ENCODE measurements around the gene PPA1. TPM values are rescaled to one million over a fixed set of nuclear protein-coding genes. Genes with fewer than 3 reads are reported as not detected.
"Not testable (repeated sequence)": the region's sequence is repeated elsewhere in the genome, so short reads cannot be mapped to it uniquely, and the experiment has no call there.

Gene PPA1
- total RNA-seq, 1 donor from 2014 or later = 405 TPM

DNA sequence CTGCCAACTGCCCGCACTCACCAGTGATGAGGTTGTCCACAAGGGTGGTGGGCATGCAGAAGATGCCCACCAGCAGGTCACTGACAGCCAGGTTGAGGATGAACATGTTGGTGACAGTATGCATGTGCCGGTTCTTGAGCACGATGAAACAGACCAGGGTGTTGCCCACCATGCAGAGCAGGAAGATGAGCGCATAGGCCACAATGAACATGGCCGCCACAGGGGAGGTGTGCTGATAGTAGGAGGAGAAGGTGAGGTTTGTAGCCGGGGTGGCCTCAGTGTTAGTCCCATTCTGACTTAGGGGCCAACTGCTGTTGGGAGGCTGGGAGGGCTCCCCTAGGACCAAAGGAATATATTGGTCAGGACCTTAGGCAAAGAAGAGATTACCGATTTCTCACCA lies 32.8 kb upstream of the PPA1 start:
- Mint-ChIP-seq H3K36me3 (ENCODE audit: low read depth) (no peaks in the 10 kb centered on the region), H3K27me3 (ENCODE audit: low read depth) (peaks cover 15% of the 10 kb centered on the region), H3K4me3 (ENCODE audit: low read depth) (no peak overlapping the region), H3K9me3 (peaks cover 12% of the 10 kb centered on the region), H3K27ac (no peak overlapping the region), H3K4me1 (ENCODE audit: low read depth) (peaks cover 6% of the 10 kb centered on the region)
- no peak for DNase-seq (ENCODE audit: low spot score)
- intact Hi-C loops (cut with micrococcal nuclease) = no loop called here

DNA sequence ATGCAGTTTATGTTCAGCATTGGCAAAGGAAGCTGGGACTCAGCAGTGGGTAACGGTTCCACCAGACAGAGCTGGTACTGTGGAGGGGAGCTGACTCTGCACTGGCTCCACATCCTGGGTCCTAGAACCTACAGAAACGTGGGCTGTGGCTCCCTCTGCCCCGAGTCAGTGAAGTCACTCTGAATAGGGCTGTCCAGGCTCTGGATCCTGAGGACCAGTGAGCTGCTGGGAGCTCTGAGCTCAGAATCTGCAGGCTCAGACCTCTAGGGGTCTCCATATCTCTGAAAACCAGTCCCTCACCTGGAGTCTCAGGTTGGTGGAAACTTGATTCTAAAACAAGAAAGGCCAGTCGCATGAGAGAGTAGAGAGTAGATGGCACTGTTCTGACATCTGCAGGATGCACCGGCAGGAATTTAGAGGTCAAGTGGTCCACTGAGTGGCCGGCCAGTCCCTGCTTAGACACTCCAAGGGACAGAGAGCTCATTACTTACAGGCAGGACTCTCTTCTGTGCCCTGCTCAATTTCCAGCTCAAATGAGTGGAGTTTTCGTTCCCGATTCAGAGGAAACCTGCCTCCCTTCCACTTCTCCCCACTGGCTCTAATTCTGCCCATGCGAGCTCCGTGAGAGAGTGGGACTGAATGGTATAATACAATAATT lies 31.9 kb upstream of the PPA1 start:
- DNase-seq (ENCODE audit: low spot score) = no peak
- intact Hi-C loops (cut with micrococcal nuclease) = no loop called here
- H3K27ac Mint-ChIP-seq = no peak overlapping the region
- no peak overlapping the region for H3K4me3 Mint-ChIP-seq (ENCODE audit: low read depth)
- peaks cover 16% of the 10 kb centered on the region for H3K9me3 Mint-ChIP-seq
- peaks cover 15% of the 10 kb centered on the region for H3K27me3 Mint-ChIP-seq (ENCODE audit: low read depth)
- H3K4me1 Mint-ChIP-seq (ENCODE audit: low read depth) = peaks cover 6% of the 10 kb centered on the region
- no peaks in the 10 kb centered on the region for H3K36me3 Mint-ChIP-seq (ENCODE audit: low read depth)

DNA sequence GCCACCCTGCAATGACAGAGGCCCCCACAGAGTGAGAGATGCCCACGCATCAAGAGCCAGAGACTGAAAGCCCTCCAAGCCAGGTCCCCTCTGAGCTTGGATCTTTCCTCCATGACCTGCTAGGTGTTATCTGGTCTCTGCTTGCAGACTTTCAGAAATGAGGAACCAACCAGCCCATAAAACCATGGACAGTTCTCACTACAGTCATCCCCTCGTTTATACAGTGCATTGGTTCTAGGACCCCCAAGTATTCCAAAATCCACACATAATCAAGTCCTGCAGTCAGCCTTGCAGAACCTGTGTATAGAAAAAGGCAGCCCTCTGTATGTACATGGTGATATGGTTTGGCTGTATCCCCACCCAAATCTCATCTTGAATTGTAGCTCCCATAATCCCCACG lies 27.5 kb upstream of the PPA1 start:
- DNase-seq (ENCODE audit: low spot score) = no peak
- Mint-ChIP-seq H3K4me3 (ENCODE audit: low read depth) (no peak overlapping the region), H3K4me1 (ENCODE audit: low read depth) (peaks cover under 1% of the 10 kb centered on the region), H3K27me3 (ENCODE audit: low read depth) (peaks cover 34% of the 10 kb centered on the region), H3K36me3 (ENCODE audit: low read depth) (no peaks in the 10 kb centered on the region), H3K9me3 (peaks cover 16% of the 10 kb centered on the region), H3K27ac (no peak overlapping the region)
- intact Hi-C loops (cut with micrococcal nuclease) = no loop called here

DNA sequence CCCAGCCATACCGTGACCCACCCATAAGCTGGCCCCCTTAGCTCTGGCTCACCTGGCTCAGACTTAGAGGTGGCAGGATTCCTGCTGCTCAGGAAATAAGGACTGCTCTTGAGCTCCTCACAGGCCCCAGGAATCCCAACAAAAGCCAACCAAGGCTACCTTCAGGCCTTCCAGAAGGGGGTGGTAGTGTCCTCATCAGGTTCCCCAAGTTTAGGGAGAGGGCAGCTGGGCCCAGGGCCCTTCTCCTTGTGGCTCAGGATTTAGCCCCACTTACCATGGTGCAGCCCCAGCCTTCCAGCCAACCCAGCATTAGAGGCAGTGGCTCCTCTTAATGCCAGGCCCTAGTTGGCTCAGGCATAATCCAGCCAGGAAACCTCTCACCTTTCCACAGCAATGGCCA lies 27.0 kb upstream of the PPA1 start:
- Mint-ChIP-seq H3K4me3 (ENCODE audit: low read depth) (no peak overlapping the region), H3K9me3 (peaks cover 16% of the 10 kb centered on the region), H3K27ac (no peak overlapping the region), H3K4me1 (ENCODE audit: low read depth) (peaks cover 4% of the 10 kb centered on the region), H3K36me3 (ENCODE audit: low read depth) (no peaks in the 10 kb centered on the region), H3K27me3 (ENCODE audit: low read depth) (peaks cover 35% of the 10 kb centered on the region)
- intact Hi-C loops (cut with micrococcal nuclease) = no loop called here
- no peak for DNase-seq (ENCODE audit: low spot score)

DNA sequence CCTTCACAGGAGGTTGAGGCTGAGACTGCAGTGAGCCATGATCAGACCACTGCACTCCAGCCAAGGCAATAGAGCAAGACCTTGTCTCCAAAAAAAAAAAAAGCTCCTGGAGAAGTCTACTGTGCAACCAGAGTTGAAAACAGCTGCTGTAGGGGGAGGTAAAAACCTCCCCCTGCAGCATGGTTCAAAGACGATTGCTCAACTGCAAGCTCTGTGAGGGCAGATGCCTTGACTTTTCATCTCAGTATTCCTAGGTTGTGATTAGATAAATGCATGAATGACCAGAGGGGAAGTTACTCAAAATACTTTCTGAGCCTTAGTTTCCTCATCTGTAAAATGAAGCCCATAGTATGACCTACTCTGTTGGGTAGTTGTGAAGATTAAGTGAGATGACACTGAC lies 25.0 kb upstream of the PPA1 start:
- Mint-ChIP-seq H3K4me3 (ENCODE audit: low read depth) (no peak overlapping the region), H3K27ac (no peak overlapping the region), H3K27me3 (ENCODE audit: low read depth) (peaks cover 43% of the 10 kb centered on the region), H3K9me3 (peaks cover 16% of the 10 kb centered on the region), H3K36me3 (ENCODE audit: low read depth) (no peaks in the 10 kb centered on the region), H3K4me1 (ENCODE audit: low read depth) (peaks cover 4% of the 10 kb centered on the region)
- intact Hi-C loops (cut with micrococcal nuclease) = no loop called here
- DNase-seq (ENCODE audit: low spot score) = no peak

DNA sequence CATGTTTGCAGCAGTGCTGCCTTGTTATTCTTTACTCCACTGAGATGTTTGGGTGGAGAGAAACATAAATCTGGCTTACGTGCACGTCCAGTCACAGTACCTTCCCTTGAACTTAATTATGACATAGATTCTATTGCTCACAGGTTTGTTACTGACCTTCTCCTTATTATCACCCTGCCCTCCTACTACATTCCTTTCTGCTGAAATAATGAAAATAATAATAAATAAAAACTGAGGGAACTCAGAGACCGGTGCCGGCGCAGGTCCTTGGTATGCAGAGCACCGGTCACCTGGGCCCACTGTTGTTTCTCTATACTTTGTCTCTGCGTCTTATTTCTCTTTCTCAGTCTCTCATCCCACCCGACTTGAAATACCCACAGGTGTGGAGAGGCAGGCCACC lies 24.6 kb upstream of the PPA1 start:
- H3K36me3 Mint-ChIP-seq (ENCODE audit: low read depth); H3K27ac Mint-ChIP-seq; DNase-seq (ENCODE audit: low spot score); H3K4me1 Mint-ChIP-seq (ENCODE audit: low read depth); intact Hi-C loops (cut with micrococcal nuclease); H3K4me3 Mint-ChIP-seq (ENCODE audit: low read depth): not testable (repeated sequence)
- H3K9me3 Mint-ChIP-seq = peaks cover 16% of the 10 kb centered on the region
- peaks cover 46% of the 10 kb centered on the region for H3K27me3 Mint-ChIP-seq (ENCODE audit: low read depth)

DNA sequence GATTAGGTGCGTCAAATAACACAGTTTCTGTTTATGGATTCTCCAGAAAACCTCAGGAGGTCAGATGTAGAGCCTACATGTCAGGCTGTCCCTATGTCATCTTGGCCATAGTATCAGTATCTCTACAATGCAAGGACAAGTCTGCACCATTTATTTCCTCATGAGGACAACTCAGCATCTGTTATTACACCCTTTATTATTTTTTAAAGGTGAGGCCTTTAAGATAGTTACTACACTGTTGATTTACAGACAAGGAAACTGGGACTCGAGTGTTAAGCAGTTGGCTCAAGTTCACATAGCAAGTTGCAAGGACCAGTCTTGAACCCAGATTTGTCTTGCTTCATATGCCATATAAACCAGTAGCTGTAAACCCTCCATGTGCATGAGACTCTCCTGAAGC lies 23.2 kb upstream of the PPA1 start:
- Mint-ChIP-seq H3K36me3 (ENCODE audit: low read depth) (no peaks in the 10 kb centered on the region), H3K27me3 (ENCODE audit: low read depth) (peaks cover 49% of the 10 kb centered on the region), H3K4me1 (ENCODE audit: low read depth) (peaks cover 4% of the 10 kb centered on the region), H3K4me3 (ENCODE audit: low read depth) (no peak overlapping the region), H3K9me3 (peaks cover 9% of the 10 kb centered on the region), H3K27ac (no peak overlapping the region)
- DNase-seq (ENCODE audit: low spot score) = no peak
- intact Hi-C loops (cut with micrococcal nuclease) = no loop called here

DNA sequence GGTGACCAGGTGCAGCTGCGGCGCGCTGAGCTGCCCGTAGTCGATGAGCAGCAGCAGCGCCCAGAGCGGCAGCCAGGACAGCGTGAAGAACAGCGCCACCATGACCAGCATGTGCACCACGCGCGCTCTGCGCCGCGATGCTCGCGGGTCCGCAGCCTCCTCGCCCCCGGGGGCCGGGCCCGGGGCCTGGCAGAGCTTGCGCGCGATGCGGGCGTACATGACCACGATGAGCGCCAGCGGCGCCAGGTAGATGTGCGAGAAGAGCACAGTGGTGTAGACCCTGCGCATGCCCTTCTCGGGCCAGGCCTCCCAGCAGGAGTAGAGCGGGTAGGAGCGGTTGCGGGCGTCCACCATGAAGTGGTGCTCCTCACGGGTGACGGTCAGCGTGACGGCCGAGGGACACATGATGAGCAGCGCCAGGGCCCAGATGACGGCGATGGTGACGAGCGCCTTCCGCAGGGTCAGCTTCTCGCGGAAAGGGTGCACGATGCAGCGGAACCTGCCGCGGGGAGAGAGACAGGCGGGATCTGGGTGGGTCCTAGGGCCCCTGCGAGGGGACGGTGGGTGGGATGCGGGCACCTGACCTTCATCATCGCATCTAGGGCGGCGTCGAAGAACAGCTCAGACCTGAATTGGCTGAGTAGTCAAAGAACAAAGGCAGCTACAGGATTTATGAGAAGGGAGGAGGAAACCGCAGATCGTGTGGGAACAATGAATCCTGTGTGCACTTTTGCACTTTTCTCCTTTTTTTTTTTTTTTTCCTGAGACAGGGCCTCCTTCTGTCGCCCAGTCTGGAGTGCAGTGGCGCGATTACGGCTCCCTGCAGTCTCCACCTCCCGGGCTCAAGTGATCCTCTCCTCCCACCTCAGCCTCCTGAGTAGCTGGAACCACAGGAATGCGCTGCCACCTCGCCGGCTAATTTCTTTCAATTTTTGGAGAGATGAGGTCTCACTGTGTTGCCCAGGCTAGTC lies 22.4 kb upstream of the PPA1 start:
- Mint-ChIP-seq H3K9me3 (peaks cover under 1% of the 10 kb centered on the region), H3K4me1 (ENCODE audit: low read depth) (peaks cover 4% of the 10 kb centered on the region), H3K27me3 (ENCODE audit: low read depth) (peaks cover 51% of the 10 kb centered on the region), H3K27ac (no peak overlapping the region), H3K4me3 (ENCODE audit: low read depth) (no peak overlapping the region), H3K36me3 (ENCODE audit: low read depth) (no peaks in the 10 kb centered on the region)
- intact Hi-C loops (cut with micrococcal nuclease) = no loop called here
- DNase-seq (ENCODE audit: low spot score) = no peak

DNA sequence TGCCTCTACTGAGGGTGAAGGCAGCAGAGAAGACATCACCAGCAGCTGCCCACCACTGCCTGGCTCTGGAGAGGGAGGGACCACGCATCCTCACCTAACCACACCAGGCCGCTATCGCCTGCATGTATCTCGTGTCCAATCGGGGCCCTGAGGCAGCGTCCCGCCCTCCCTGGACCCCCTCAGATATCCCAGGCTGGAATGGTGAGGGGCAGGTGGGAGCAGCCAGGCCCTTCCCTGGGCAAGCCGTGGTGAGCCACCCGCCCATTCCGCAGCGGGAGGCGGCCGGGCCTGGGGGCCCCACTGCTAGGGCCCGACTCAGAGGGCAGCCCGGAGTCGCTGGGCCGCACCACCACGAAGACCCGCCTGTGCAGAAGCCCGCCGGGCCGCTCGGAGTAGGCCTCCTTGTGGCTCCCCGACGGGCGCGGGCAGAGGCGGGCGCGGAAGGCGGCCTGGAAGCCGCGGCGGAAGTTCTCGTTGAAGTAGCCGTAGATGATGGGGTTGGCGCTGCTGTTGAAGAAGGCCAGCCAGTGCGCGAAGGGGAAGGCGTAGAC lies 21.6 kb upstream of the PPA1 start:
- DNase-seq (ENCODE audit: low spot score) = no peak
- no peaks in the 10 kb centered on the region for H3K36me3 Mint-ChIP-seq (ENCODE audit: low read depth)
- intact Hi-C loops (cut with micrococcal nuclease) = no loop called here
- no peak overlapping the region for H3K4me3 Mint-ChIP-seq (ENCODE audit: low read depth)
- H3K27me3 Mint-ChIP-seq (ENCODE audit: low read depth) = peaks cover 51% of the 10 kb centered on the region
- no peak overlapping the region for H3K27ac Mint-ChIP-seq
- H3K4me1 Mint-ChIP-seq (ENCODE audit: low read depth) = peaks cover 4% of the 10 kb centered on the region
- no peaks in the 10 kb centered on the region for H3K9me3 Mint-ChIP-seq

DNA sequence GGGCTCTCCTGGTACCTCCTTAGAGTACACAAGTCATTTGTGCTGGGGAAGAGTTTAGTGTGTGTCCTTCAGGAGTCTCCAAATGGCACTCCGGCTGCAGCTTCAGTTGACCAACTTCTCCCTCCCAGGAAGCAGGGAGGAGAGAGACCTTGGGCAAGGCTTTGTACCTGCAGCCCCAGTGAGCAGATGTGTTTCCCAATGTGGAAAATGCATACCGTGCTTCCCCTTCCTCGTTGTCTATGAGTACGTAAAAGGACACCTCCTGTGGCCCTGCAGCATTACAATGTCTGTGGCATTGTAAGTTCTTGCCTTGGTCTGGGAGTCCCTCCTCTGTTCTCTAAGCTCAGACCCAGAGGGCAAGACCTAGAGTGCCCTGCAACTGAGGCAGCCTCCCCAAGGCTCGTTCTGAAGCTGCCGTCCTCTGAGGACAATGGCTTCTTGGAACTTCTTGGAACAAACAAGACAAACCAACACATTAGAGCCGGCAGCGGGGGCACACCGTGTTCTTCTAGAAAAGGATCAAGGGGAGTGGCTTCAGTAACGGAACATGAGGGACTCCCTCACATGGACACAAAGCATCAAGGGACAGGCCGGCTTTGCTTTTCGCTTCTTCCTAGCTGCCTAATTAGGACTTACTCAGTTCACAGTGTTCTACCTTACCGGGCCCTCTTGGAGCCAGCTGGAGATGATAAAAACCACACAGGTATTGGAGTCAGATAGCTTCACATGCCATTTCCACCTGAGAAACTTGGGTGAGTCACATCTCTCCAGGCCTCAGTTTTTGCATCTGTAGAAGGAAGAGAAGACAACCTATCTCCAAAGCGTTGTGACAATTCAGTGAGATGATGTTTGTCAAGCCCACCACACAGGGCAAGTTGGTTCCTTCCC lies 20.9 kb upstream of the PPA1 start:
- no peak overlapping the region for H3K27ac Mint-ChIP-seq
- no peak for DNase-seq (ENCODE audit: low spot score)
- peaks cover 51% of the 10 kb centered on the region for H3K27me3 Mint-ChIP-seq (ENCODE audit: low read depth)
- intact Hi-C loops (cut with micrococcal nuclease) = no loop called here
- H3K4me1 Mint-ChIP-seq (ENCODE audit: low read depth) = peaks cover 4% of the 10 kb centered on the region
- no peaks in the 10 kb centered on the region for H3K36me3 Mint-ChIP-seq (ENCODE audit: low read depth)
- no peaks in the 10 kb centered on the region for H3K9me3 Mint-ChIP-seq
- H3K4me3 Mint-ChIP-seq (ENCODE audit: low read depth) = no peak overlapping the region

DNA sequence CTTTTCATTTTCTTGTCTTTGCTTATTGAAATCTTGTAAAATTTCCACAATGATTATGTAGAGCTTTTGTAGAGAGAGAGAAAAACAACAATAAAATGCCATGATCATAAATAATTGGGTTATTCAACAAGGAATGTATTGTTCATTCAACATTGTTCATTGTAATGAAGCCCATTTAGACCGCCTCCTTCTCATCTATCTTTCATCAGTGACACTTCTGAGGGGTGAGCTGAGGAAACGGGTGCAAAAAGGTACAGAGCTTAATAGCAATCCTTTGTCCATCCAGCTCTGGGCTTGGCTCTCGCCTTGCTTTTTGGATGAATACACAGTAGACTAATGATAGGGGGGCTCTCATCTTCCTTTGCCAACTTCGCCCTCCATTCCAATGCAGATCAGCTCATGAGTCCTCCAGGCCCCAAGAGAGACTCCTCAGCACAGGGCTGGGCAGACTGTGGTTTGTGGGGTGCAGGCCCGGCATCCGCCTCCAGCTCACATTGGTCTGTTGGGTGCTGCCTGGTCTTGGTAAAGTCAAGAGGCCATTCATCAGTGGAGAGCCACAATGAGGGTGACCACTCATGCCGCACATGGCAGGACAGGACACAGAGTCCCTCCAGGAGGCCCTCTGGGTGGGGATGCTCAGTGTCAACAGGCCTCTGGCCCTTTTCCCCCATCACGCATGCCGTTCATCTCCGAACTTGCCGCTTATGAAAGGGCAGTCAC lies 17.9 kb upstream of the PPA1 start:
- H3K36me3 Mint-ChIP-seq (ENCODE audit: low read depth) = no peaks in the 10 kb centered on the region
- peaks cover 4% of the 10 kb centered on the region for H3K4me1 Mint-ChIP-seq (ENCODE audit: low read depth)
- no peak for DNase-seq (ENCODE audit: low spot score)
- H3K27ac Mint-ChIP-seq = no peak overlapping the region
- H3K9me3 Mint-ChIP-seq = no peaks in the 10 kb centered on the region
- intact Hi-C loops (cut with micrococcal nuclease) = no loop called here
- no peak overlapping the region for H3K4me3 Mint-ChIP-seq (ENCODE audit: low read depth)
- peaks cover 45% of the 10 kb centered on the region for H3K27me3 Mint-ChIP-seq (ENCODE audit: low read depth)

DNA sequence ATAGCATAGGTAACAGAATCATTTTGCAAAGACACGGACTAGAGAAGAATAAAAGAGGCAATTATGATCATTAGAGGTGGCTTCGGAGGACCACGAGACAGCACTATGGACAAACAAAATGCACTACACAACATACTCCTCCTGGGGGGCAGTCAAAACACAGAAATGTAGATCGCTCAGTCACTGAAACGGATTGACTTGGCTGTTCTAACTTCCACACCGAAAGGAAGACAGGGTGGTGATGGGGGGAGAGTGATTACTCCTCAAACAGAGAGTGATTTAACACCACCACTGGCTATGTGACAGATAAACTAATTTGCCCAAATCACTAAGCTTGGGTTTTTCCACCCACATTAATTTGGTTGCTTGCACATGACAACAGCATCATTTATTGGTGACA lies 14.1 kb upstream of the PPA1 start:
- Mint-ChIP-seq H3K27ac (no peak overlapping the region), H3K4me1 (ENCODE audit: low read depth) (no peaks in the 10 kb centered on the region), H3K36me3 (ENCODE audit: low read depth) (no peaks in the 10 kb centered on the region), H3K9me3 (no peaks in the 10 kb centered on the region), H3K4me3 (ENCODE audit: low read depth) (no peak overlapping the region), H3K27me3 (ENCODE audit: low read depth) (peaks cover 41% of the 10 kb centered on the region)
- DNase-seq (ENCODE audit: low spot score) = no peak
- intact Hi-C loops (cut with micrococcal nuclease) = no loop called here

Data from activated T-helper 2 cell treated with anti-CD3 and anti-CD28 coated beads, Interferon-gamma antibody, Interleukin-2, Interleukin-4, amounts not matched to agents 10 μg/mL and 5 μg/mL and 100 μg/mL, durations not matched to agents 14 hours and 24 hours and 36 hours (primary cell).